Activated CD8-positive, alpha-beta memory T cell treated with anti-CD3 and anti-CD28 coated beads, Interleukin-2, amount 50 U/mL, for 1 hour (primary cell): Measurements from ENCODE around the gene CRACR2A.

Experiments used
- DNase-seq: peaks from one replicate; pipeline ENCODE4 v3.0.0-alpha.2; 2020; ENCODE audit errors: extremely low read depth

CRACR2A gene

DNA sequence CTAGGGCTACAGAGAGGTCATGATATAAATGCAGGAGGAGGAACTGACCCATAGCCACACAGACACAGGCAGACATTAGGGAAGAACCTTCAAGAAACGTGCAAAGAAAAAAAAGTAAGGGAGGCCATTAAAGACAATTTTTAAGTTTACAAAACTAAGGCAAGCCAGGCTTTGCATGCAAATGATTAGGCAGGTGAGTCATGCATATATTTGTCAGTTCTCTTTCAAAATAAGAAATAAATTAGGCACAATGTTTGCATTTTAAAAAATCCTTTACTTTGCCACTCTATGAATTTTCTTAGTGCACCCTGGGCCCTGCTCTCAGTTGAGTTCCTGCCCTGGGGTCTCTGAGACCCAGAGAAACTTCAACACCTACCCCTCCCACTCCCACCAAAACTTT, 186.9 kb downstream of the CRACR2A start:
- DNase-seq: no peak
